Non-pigmented ciliary epithelial cell (primary cell): Measurements from ENCODE around the gene FN1.
"Not testable (repeated sequence)": the region's sequence is repeated elsewhere in the genome, so short reads cannot be mapped to it uniquely, and the experiment has no call there.

Source experiments
- DNase-seq: peaks from one replicate; pipeline ENCODE4 v3.0.0-alpha.2; 2010; ENCODE audit warnings: low read depth

The FN1 gene

GRCh38 chr2:215338883-215339679, 96.8 kb downstream of the FN1 start:
- no peak for DNase-seq

DNA sequence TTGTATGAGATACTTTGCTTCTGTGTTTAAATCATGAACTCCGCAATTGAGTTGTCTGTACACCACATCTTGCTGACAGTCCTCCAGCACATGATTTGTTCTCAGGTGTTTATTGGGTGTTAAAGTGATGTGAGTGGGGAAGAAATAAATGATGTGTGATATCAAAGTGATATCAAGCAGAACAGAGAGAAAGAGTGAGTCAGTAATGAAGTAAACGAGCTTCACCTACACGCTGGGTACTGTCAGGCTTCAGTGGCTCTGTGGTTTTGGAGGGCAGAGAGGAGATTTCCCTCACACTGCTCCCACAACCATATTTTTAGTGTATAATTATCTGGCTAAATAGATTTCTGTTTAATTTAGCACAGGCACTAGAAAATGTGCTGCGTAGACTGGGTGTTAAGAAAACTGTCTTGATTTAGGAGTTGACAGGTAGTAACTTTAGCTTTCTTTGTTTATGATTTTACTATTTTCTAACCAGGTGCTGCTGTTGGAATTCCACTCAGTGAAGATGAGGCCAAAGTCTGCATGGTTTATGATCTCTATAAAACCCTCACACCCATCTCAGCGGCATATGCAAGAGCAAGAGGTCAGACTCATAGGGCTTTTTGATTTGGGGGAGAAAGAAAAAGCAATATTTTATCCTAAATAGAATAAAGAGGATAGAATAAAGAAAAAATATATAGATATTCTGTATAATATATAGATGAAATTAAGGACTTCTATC, 102.8 kb downstream of the FN1 start:
- DNase-seq = no peak

DNA sequence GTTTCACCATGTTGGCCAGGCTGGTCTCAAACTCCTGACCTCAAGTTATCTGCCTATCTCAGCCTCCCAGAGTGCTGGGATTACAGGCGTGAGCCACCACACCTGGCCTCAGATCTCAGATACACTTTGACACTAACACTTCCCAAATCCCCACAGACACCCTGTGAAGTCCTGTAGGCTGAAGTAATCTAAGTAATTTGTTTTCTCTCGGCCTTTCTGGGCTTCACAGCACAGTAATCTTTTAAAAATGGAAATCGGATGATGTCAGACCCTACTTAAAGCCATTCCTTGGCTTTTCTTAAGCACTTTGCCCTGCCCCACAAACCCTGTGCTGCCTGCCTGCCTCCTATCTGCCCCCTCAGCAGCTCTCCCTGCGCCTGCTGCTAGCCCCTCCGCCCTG, 107.8 kb downstream of the FN1 start:
- no peak for DNase-seq

- DNase-seq = no peak
Observed at GRCh38 chr2:215324811-215325210, 111.1 kb downstream of the FN1 start.

- no peak for DNase-seq
Observed at GRCh38 chr2:215320679-215321078, 115.2 kb downstream of the FN1 start.

DNA sequence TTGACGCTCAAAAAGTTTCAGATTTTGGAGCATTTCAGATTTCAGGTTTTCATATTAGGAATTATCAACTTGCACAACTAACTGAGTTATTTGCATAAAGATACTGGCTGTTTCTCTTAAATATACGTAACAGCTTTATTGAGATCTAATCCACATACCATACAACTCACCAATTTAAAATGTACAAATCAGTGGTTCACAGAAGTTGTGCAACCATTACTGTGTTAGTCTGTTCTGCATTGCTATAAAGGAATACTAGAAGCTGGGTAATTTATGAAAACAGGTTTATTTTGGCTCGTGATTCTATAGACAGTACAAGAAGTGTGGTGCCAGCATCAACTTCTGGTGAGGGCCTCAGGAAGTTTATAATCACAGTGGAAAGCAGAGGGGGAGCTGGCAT, 115.8 kb downstream of the FN1 start:
- DNase-seq = no peak

GRCh38 chr2:215319500-215319899, 116.4 kb downstream of the FN1 start:
- DNase-seq = no peak

GRCh38 chr2:215316336-215316735, 119.5 kb downstream of the FN1 start:
- no peak for DNase-seq

GRCh38 chr2:215315301-215315700, 120.6 kb downstream of the FN1 start:
- DNase-seq = no peak

GRCh38 chr2:215314896-215315295, 121.0 kb downstream of the FN1 start:
- no peak for DNase-seq

- no peak for DNase-seq
Observed at GRCh38 chr2:215313255-215313613, 122.6 kb downstream of the FN1 start.

- peak; percentile 67 for DNase-seq
Observed at GRCh38 chr2:215311625-215312396, 124.1 kb downstream of the FN1 start, which contains the start of gene ATIC. Gene ATIC, plus strand, starts transcription at chr2:215312059. Its CDS starts 84 bp downstream, at chr2:215312143.

DNA sequence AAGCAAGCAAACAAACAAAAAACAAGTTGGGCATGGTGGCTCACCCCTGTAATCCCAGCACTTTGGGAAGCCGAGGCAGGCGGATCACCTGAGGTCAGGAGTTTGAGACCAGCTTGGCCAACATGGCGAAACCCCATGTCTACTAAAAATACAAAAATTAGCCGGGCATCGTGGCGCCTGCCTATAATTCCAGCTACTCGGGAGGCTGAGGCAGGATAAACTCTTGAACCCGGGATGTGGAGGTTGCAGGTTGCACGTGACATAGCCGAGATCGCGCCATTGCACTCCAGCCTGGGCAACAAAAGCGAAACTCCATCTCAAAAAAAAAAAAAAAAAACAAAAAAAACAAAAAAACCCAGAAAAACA, 124.6 kb downstream of the FN1 start:
- not testable (repeated sequence) for DNase-seq
